Common myeloid progenitor, CD34-positive (primary cell): ENCODE measurements around the gene MET.

Experiments used
- CTCF ChIA-PET: fragments of 350-600 bp; sonication (Branson Sonifier 250); formaldehyde crosslinking; loops from one replicate; lab custom pipeline; 2021; ENCODE audit warnings: antibody characterized with exemption; lab: Charles Lee
- POLR2A ChIA-PET: fragments of 350-600 bp; sonication (Branson Sonifier 250); formaldehyde crosslinking; loops from one replicate; lab custom pipeline; 2021; ENCODE audit warnings: antibody characterized with exemption; lab: Charles Lee
- DNase-seq, 3 donors: peaks; one replicate each; pipeline versions ENCODE4 v3.0.0 to v3.0.0-alpha.2; 2013
- H3K27ac ChIP-seq, 2 experiments: 1 replicate in 1 of 2; 2 replicates in 1 of 2; pipeline ENCODE4 v1.7.0; 2013; ENCODE audit warnings: inconsistent platforms in 2 of 2, low read length in 2 of 2, mild to moderate bottlenecking in 2 of 2, low read depth in 1 of 2, moderate library complexity in 1 of 2; ENCODE audit not compliant: severe bottlenecking in 2 of 2, insufficient read depth in 1 of 2, poor library complexity in 1 of 2
- H3K27me3 ChIP-seq, 5 experiments: replicated peaks in 2 of 5; 1 replicate in 3 of 5; 2 replicates in 2 of 5; pipeline versions ENCODE4 v1.6.1 to v1.7.0; 2013; ENCODE audit warnings: low read length in 4 of 5, mild to moderate bottlenecking in 2 of 5, moderate library complexity in 2 of 5, inconsistent platforms in 1 of 5; ENCODE audit not compliant: insufficient read depth in 5 of 5, control insufficient read depth in 4 of 5
- H3K36me3 ChIP-seq, 4 experiments: 1 replicate in 2 of 4; 2 replicates in 2 of 4; pipeline versions ENCODE4 v1.6.1 to v1.7.0; 2013; ENCODE audit warnings: low read length in 3 of 4, control low read depth in 1 of 4, mild to moderate bottlenecking in 1 of 4; ENCODE audit not compliant: control insufficient read depth in 4 of 4, insufficient read depth in 4 of 4
- H3K4me1 ChIP-seq, 4 experiments: 1 replicate in 3 of 4; 2 replicates in 1 of 4; pipeline versions ENCODE4 v1.6.1 to v1.7.1; 2013; ENCODE audit warnings: low read length in 3 of 4, mild to moderate bottlenecking in 3 of 4, control low read depth in 1 of 4, inconsistent platforms in 1 of 4, moderate library complexity in 1 of 4; ENCODE audit not compliant: control insufficient read depth in 4 of 4, insufficient read depth in 4 of 4; ENCODE audit errors: control extremely low read depth in 1 of 4
- H3K4me3 ChIP-seq, 7 experiments: 1 replicate in 4 of 7; 2 replicates in 3 of 7; pipeline versions ENCODE4 v1.5.1 to v1.7.0; 2013; ENCODE audit warnings: mild to moderate bottlenecking in 7 of 7, low read length in 6 of 7, moderate library complexity in 6 of 7, inconsistent platforms in 2 of 7, low read depth in 2 of 7, control low read depth in 1 of 7; ENCODE audit not compliant: insufficient read depth in 4 of 7, control insufficient read depth in 1 of 7; ENCODE audit errors: extremely low read depth in 1 of 7
- H3K9me3 ChIP-seq, 5 experiments: 1 replicate in 4 of 5; 2 replicates in 1 of 5; pipeline versions ENCODE4 v1.6.1 to v1.7.1; 2013; ENCODE audit warnings: low read length in 4 of 5, mild to moderate bottlenecking in 2 of 5, inconsistent platforms in 1 of 5, low read depth in 1 of 5, moderate library complexity in 1 of 5; ENCODE audit not compliant: control insufficient read depth in 4 of 5, insufficient read depth in 2 of 5; ENCODE audit errors: control extremely low read depth in 1 of 5
- WGBS: methylation state at CpG from one replicate; pipeline ENCODE4 v1.1.5; 2013; ENCODE audit not compliant: insufficient coverage; 5-methylcytosine and 5-hydroxymethylcytosine counted together

Gene MET

GRCh38 chr7:116661865-116662264 is 10.1 kb upstream of the MET start:
- ChIA-PET POLR2A (no interaction called here), CTCF (no interaction called here)
- peaks cover 0 to 8% (median 2%) of the 10 kb centered on the region in 4 experiments for H3K4me1 ChIP-seq
- H3K36me3 ChIP-seq = no peaks in the 10 kb centered on the region
- DNase-seq = no peak
- no peak overlapping the region for H3K4me3 ChIP-seq
- H3K27me3 ChIP-seq = no peaks in the 10 kb centered on the region
- H3K9me3 ChIP-seq = no peaks in the 10 kb centered on the region
- H3K27ac ChIP-seq = no peak overlapping the region

GRCh38 chr7:116663744-116664143 is 8.3 kb upstream of the MET start:
- DNase-seq = no peak
- Histone ChIP-seq H3K27me3 (no peaks in the 10 kb centered on the region), H3K4me3 (no peak overlapping the region), H3K36me3 (no peaks in the 10 kb centered on the region), H3K4me1 (peaks cover 0 to 8% (median 2%) of the 10 kb centered on the region in 4 experiments), H3K9me3 (no peaks in the 10 kb centered on the region), H3K27ac (no peak overlapping the region)
- CTCF ChIA-PET = no interaction called here
- WGBS = 88% methylated on average over 4 of the region's 4 CpGs
- POLR2A ChIA-PET = no interaction called here

- 22% methylated on average over 1 of the region's 2 CpGs for WGBS
- ChIA-PET POLR2A (interaction anchor here (0.8 kb wide), 1 partner anchor 1543 kb away, joined by 7 read pairs; no protein-coding TSS in a partner anchor), CTCF (interaction anchor here (1.0 to 1.2 kb wide), 4 partner anchors 8 to 75 kb away, joined by 3 to 4 read pairs (median 3); no protein-coding TSS in a partner anchor)
- Histone ChIP-seq H3K27me3 (peaks cover 0 to 2% (median 0%) of the 10 kb centered on the region in 5 experiments), H3K27ac (no peak overlapping the region), H3K36me3 (no peaks in the 10 kb centered on the region), H3K4me3 (no peak overlapping the region), H3K4me1 (peaks cover 0 to 8% (median 2%) of the 10 kb centered on the region in 4 experiments), H3K9me3 (peaks cover 0 to 5% (median 0%) of the 10 kb centered on the region in 5 experiments)
- DNase-seq = peak in 2 of 3 donors; percentile 58 to 76
Observed at GRCh38 chr7:116665332-116665996, 6.5 kb upstream of the MET start.

GRCh38 chr7:116669769-116670168 is 2.2 kb upstream of the MET start:
- Histone ChIP-seq H3K9me3 (peaks cover 0 to 5% (median 0%) of the 10 kb centered on the region in 5 experiments), H3K27ac (no peak overlapping the region), H3K4me3 (no peak overlapping the region), H3K4me1 (peaks cover 3 to 22% (median 17%) of the 10 kb centered on the region in 4 experiments), H3K36me3 (no peaks in the 10 kb centered on the region), H3K27me3 (peaks cover 2 to 22% (median 13%) of the 10 kb centered on the region in 5 experiments)
- ChIA-PET CTCF (no interaction called here), POLR2A (no interaction called here)
- DNase-seq = no peak
- 40% methylated on average over 1 of the region's 1 CpG for WGBS

GRCh38 chr7:116670409-116671015 is 1.5 kb upstream of the MET start:
- 100% methylated on average over 2 of the region's 3 CpGs for WGBS
- Histone ChIP-seq H3K27me3 (peaks cover 2 to 22% (median 13%) of the 10 kb centered on the region in 5 experiments), H3K27ac (no peak overlapping the region), H3K4me3 (no peak overlapping the region), H3K36me3 (no peaks in the 10 kb centered on the region), H3K9me3 (peaks cover 0 to 5% (median 0%) of the 10 kb centered on the region in 5 experiments), H3K4me1 (peaks cover 3 to 16% (median 16%) of the 10 kb centered on the region in 4 experiments)
- CTCF ChIA-PET = interaction anchor here (1.2 to 1.5 kb wide), 3 partner anchors 19 to 411 kb away, joined by 3 to 4 read pairs (median 3); no protein-coding TSS in a partner anchor
- POLR2A ChIA-PET = no interaction called here
- DNase-seq = peak in 2 of 3 donors; percentile 38 to 60

GRCh38 chr7:116671111-116671510 is 885 bp upstream of the MET start:
- Histone ChIP-seq H3K36me3 (no peaks in the 10 kb centered on the region), H3K27ac (no peak overlapping the region), H3K27me3 (peaks cover 2 to 22% (median 13%) of the 10 kb centered on the region in 5 experiments), H3K4me1 (peaks cover 3 to 15% (median 14%) of the 10 kb centered on the region in 4 experiments), H3K4me3 (peak overlapping the region in 4 of 7 experiments; percentile 65 to 70 (median 68)), H3K9me3 (peaks cover 0 to 5% (median 0%) of the 10 kb centered on the region in 5 experiments)
- CTCF ChIA-PET = interaction anchor here (0.9 to 1.5 kb wide), 6 partner anchors 9 to 412 kb away, joined by 3 to 4 read pairs (median 3); no protein-coding TSS in a partner anchor
- DNase-seq = no peak
- POLR2A ChIA-PET = no interaction called here
- 63% methylated on average over 2 of the region's 7 CpGs for WGBS
